ENCODE results near the gene R3HDM2.

Gene R3HDM2

GRCh38 chr12:57266681-57267080, 164.2 kb downstream of the R3HDM2 start:
- DNase-seq (ENCODE audit: low read depth) = no peak

GRCh38 chr12:57263096-57263495, 167.7 kb downstream of the R3HDM2 start:
- no peak for DNase-seq (ENCODE audit: low read depth)

- no peak for DNase-seq (ENCODE audit: low read depth)
Measured at GRCh38 chr12:57262126-57262822, 168.6 kb downstream of the R3HDM2 start.

- no peak for DNase-seq (ENCODE audit: low read depth)
Measured at GRCh38 chr12:57261428-57261865, 169.4 kb downstream of the R3HDM2 start.

- DNase-seq (ENCODE audit: low read depth) = no peak
Measured at GRCh38 chr12:57260366-57260765, 170.5 kb downstream of the R3HDM2 start.

GRCh38 chr12:57258977-57259970, 171.6 kb downstream of the R3HDM2 start:
- DNase-seq (ENCODE audit: low read depth) = no peak

- no peak for DNase-seq (ENCODE audit: low read depth)
Measured at GRCh38 chr12:57255916-57256315, 174.9 kb downstream of the R3HDM2 start.

GRCh38 chr12:57254506-57255280, 176.2 kb downstream of the R3HDM2 start:
- no peak for DNase-seq (ENCODE audit: low read depth)

- DNase-seq (ENCODE audit: low read depth) = no peak
Measured at GRCh38 chr12:57250956-57251355, 179.9 kb downstream of the R3HDM2 start, which contains the start of gene STAC3. Gene STAC3, minus strand, starts transcription at chr12:57251187. Its CDS starts 1,551 bp downstream, at chr12:57249636.

- no peak for DNase-seq (ENCODE audit: low read depth)
Measured at GRCh38 chr12:57250541-57250940, 180.3 kb downstream of the R3HDM2 start.

- no peak for DNase-seq (ENCODE audit: low read depth)
Measured at GRCh38 chr12:57248934-57249742, 181.7 kb downstream of the R3HDM2 start.

- DNase-seq (ENCODE audit: low read depth) = no peak
Measured at GRCh38 chr12:57247041-57247440, 183.8 kb downstream of the R3HDM2 start.

GRCh38 chr12:57244312-57244696, 186.5 kb downstream of the R3HDM2 start:
- DNase-seq (ENCODE audit: low read depth) = no peak

- DNase-seq (ENCODE audit: low read depth) = no peak
Measured at GRCh38 chr12:57243521-57244311, 187.1 kb downstream of the R3HDM2 start.

- DNase-seq (ENCODE audit: low read depth) = no peak
Measured at GRCh38 chr12:57242691-57243454, 188.0 kb downstream of the R3HDM2 start.

- no peak for DNase-seq (ENCODE audit: low read depth)
Measured at GRCh38 chr12:57242329-57242690, 188.5 kb downstream of the R3HDM2 start.

- no peak for DNase-seq (ENCODE audit: low read depth)
Measured at GRCh38 chr12:57241402-57242310, 189.2 kb downstream of the R3HDM2 start.

- DNase-seq (ENCODE audit: low read depth) = no peak
Measured at GRCh38 chr12:57240926-57241401, 189.9 kb downstream of the R3HDM2 start.

Measured in GM04503 (cell line).